H1 (cell line): ENCODE results near the gene SEC63. TPM values are rescaled to one million over a fixed set of nuclear protein-coding genes. Genes with fewer than 3 reads are reported as not detected.

ENCODE experiments used
- CTCF ChIA-PET: fragments of 300-600 bp; sonication (Branson Sonifier 250); formaldehyde crosslinking; loops from one replicate; lab custom pipeline; 2021; ENCODE audit not compliant: partially characterized antibody; lab: Charles Lee
- POLR2A ChIA-PET: fragments of 300-600 bp; sonication (Branson Sonifier 250); formaldehyde crosslinking; loops from one replicate; lab custom pipeline; 2021; ENCODE audit warnings: inconsistent platforms; ENCODE audit not compliant: partially characterized antibody; lab: Charles Lee
- DNase-seq, 2 experiments: peaks; one replicate each; pipeline versions ENCODE4 v3.0.0 to v3.0.0-alpha.2; 2010 to 2022; ENCODE audit warnings: low spot score in 2 of 2, low read depth in 1 of 2, mixed read lengths in 1 of 2
- FAIRE-seq: peaks from 2 replicates; lab custom pipeline; 2011; peaks lifted over from hg19 to GRCh38; lab: Jason Lieb, UNC
- H2AFZ ChIP-seq: 2 replicates; pipeline ENCODE4 v1.8.1; 2012; ENCODE audit warnings: low read length, inconsistent platforms
- H2AK5ac ChIP-seq: 2 replicates; pipeline ENCODE4 v1.6.1; 2013; ENCODE audit warnings: low read depth, low read length
- H2BK120ac ChIP-seq: replicated peaks from 2 replicates; pipeline ENCODE3; 2013; ENCODE audit warnings: low read depth, low read length, inconsistent platforms
- H2BK12ac ChIP-seq: 2 replicates; pipeline ENCODE4 v1.6.1; 2013; ENCODE audit warnings: low read depth, low read length
- H2BK15ac ChIP-seq: 2 replicates; pipeline ENCODE4 v1.6.1; 2013; ENCODE audit warnings: low read length
- H2BK20ac ChIP-seq: 2 replicates; pipeline ENCODE4 v1.6.1; 2013; ENCODE audit warnings: low read length
- H2BK5ac ChIP-seq: 2 replicates; pipeline ENCODE4 v1.6.1; 2013; ENCODE audit warnings: low read depth, low read length
- H3K14ac ChIP-seq: 2 replicates; pipeline ENCODE4 v1.6.1; 2013; ENCODE audit warnings: inconsistent platforms; ENCODE audit not compliant: insufficient read length
- H3K18ac ChIP-seq: 2 replicates; pipeline ENCODE4 v1.6.1; 2013; ENCODE audit warnings: low read length; ENCODE audit errors: extremely low read depth
- H3K23ac ChIP-seq: 2 replicates; pipeline ENCODE4 v1.6.1; 2013; ENCODE audit warnings: inconsistent platforms; ENCODE audit not compliant: insufficient read length
- H3K23me2 ChIP-seq: 2 replicates; pipeline ENCODE4 v1.6.1; 2013; ENCODE audit warnings: low read depth, low read length
- H3K27ac ChIP-seq: 2 replicates; pipeline ENCODE4 v1.6.1; 2011; ENCODE audit warnings: low read depth, low read length, inconsistent platforms
- H3K27me3 ChIP-seq, 4 experiments: replicated peaks in 1 of 4; 1 replicate in 1 of 4; 2 replicates in 3 of 4; pipeline versions ENCODE4 v1.6.1 to v1.8.1; 2011 to 2013; ENCODE audit warnings: low read length in 3 of 4, mild to moderate bottlenecking in 3 of 4, inconsistent platforms in 2 of 4, mixed read lengths in 2 of 4, moderate library complexity in 1 of 4; ENCODE audit not compliant: control insufficient read depth in 3 of 4, insufficient read depth in 3 of 4; ENCODE audit errors: extremely low read depth in 1 of 4
- H3K36me3 ChIP-seq, 4 experiments: 2 replicates each; pipeline versions ENCODE4 v1.6.1 to v1.8.1; 2011 to 2013; ENCODE audit warnings: mild to moderate bottlenecking in 4 of 4, low read length in 3 of 4, moderate library complexity in 2 of 4, control low read depth in 1 of 4, inconsistent platforms in 1 of 4; ENCODE audit not compliant: insufficient read depth in 4 of 4, control insufficient read depth in 2 of 4
- H3K4ac ChIP-seq: replicated peaks from 2 replicates; pipeline ENCODE3; 2013; ENCODE audit warnings: low read length, low read depth, mixed read lengths, inconsistent platforms; ENCODE audit not compliant: insufficient read length
- H3K4me1 ChIP-seq, 4 experiments: replicated peaks in 1 of 4; 1 replicate in 1 of 4; 2 replicates in 3 of 4; pipeline versions ENCODE4 v1.6.1 to v1.8.1; 2011 to 2013; ENCODE audit warnings: low read length in 3 of 4, inconsistent platforms in 2 of 4, mixed read lengths in 1 of 4; ENCODE audit not compliant: insufficient read depth in 4 of 4, control insufficient read depth in 3 of 4
- H3K4me2 ChIP-seq, 2 experiments: 2 replicates each; pipeline versions ENCODE4 v1.6.1 to v1.8.1; 2011 to 2013; ENCODE audit warnings: low read depth in 2 of 2, low read length in 2 of 2, control low read depth in 1 of 2, inconsistent platforms in 1 of 2, mild to moderate bottlenecking in 1 of 2; ENCODE audit not compliant: insufficient read depth in 1 of 2
- H3K4me3 ChIP-seq, 4 experiments: fragments of 200-600, 300-600 bp in 1 of 4; sonication (generic), shearing (Covaris generic), sonication (Bioruptor Twin) in 1 of 4; 2 replicates each; pipeline versions ENCODE4 v1.5.1 to v1.8.1; 2011 to 2016; ENCODE audit warnings: low read length in 4 of 4, low read depth in 3 of 4, control low read depth in 2 of 4, inconsistent platforms in 2 of 4, mild to moderate bottlenecking in 2 of 4, mixed read lengths in 1 of 4, moderate library complexity in 1 of 4; ENCODE audit not compliant: insufficient read depth in 2 of 4; ENCODE audit errors: extremely low read depth in 1 of 4
- H3K56ac ChIP-seq: replicated peaks from 2 replicates; pipeline ENCODE3; 2013; ENCODE audit warnings: low read depth, mild to moderate bottlenecking, mixed read lengths, low read length, inconsistent platforms; ENCODE audit not compliant: insufficient read length
- H3K79me1 ChIP-seq: 2 replicates; pipeline ENCODE4 v1.6.1; 2013; ENCODE audit warnings: low read depth, low read length, control low read depth
- H3K79me2 ChIP-seq, 2 experiments: 2 replicates each; pipeline versions ENCODE4 v1.6.1 to v1.8.1; 2012 to 2013; ENCODE audit warnings: low read length in 2 of 2, mild to moderate bottlenecking in 2 of 2, inconsistent platforms in 1 of 2; ENCODE audit not compliant: insufficient read depth in 2 of 2, control insufficient read depth in 1 of 2
- H3K9ac ChIP-seq, 4 experiments: replicated peaks in 1 of 4; 1 replicate in 1 of 4; 2 replicates in 3 of 4; pipeline versions ENCODE4 v1.6.1 to v1.8.1; 2011 to 2013; ENCODE audit warnings: low read depth in 3 of 4, low read length in 3 of 4, control low read depth in 2 of 4, mild to moderate bottlenecking in 2 of 4, moderate library complexity in 2 of 4, inconsistent platforms in 1 of 4; ENCODE audit errors: extremely low read depth in 1 of 4
- H3K9me3 ChIP-seq, 2 experiments: 2 replicates each; pipeline versions ENCODE4 v1.6.1 to v1.8.1; 2012 to 2013; ENCODE audit warnings: mild to moderate bottlenecking in 2 of 2, moderate library complexity in 2 of 2, control low read depth in 1 of 2, inconsistent platforms in 1 of 2, low read depth in 1 of 2, low read length in 1 of 2, mixed read lengths in 1 of 2; ENCODE audit not compliant: insufficient read depth in 2 of 2
- H4K20me1 ChIP-seq, 2 experiments: replicated peaks in 1 of 2; 2 replicates each; pipeline versions ENCODE3 to v1.8.1; 2011 to 2013; ENCODE audit warnings: inconsistent platforms in 2 of 2, low read length in 2 of 2, mild to moderate bottlenecking in 1 of 2; ENCODE audit not compliant: insufficient read depth in 2 of 2, control insufficient read depth in 1 of 2
- H4K5ac ChIP-seq: 2 replicates; pipeline ENCODE4 v1.6.1; 2013; ENCODE audit warnings: low read length, low read depth, mixed read lengths, inconsistent platforms; ENCODE audit not compliant: insufficient read length
- H4K8ac ChIP-seq: 2 replicates; pipeline ENCODE4 v1.8.0; 2013; ENCODE audit warnings: mild to moderate bottlenecking, moderate library complexity, low read length, inconsistent platforms; ENCODE audit not compliant: insufficient read depth; ENCODE audit errors: extremely low read depth
- H4K91ac ChIP-seq: replicated peaks from 2 replicates; pipeline ENCODE3; 2013; ENCODE audit warnings: low read length, mixed read lengths, inconsistent platforms; ENCODE audit not compliant: insufficient read length
- KDM1A ChIP-seq: fragments of 200-600, 300-600 bp; sonication (generic); IDR thresholded peaks from 2 replicates; pipeline ENCODE4 v1.7.1; 2016; ENCODE audit warnings: mild to moderate bottlenecking, low read length, borderline replicate concordance
- TBP ChIP-seq: IDR thresholded peaks from 2 replicates; pipeline ENCODE4 v1.6.1; 2011; ENCODE audit warnings: low read depth, low read length, improper control_type of control experiment
- ZNF274 ChIP-seq: IDR thresholded peaks from 2 replicates; pipeline ENCODE4 v1.7.0; 2012; ENCODE audit warnings: low read length, borderline replicate concordance; ENCODE audit errors: extremely low read depth
- WGBS, 2 experiments: shearing (Covaris generic) in 1 of 2; methylation state at CpG; one replicate each; pipeline versions ENCODE4 v1.1.6 to v1.1.7; 2013 to 2015; ENCODE audit warnings: low lambda C conversion rate in 2 of 2, mixed read lengths in 2 of 2, inconsistent platforms in 1 of 2, low coverage in 1 of 2, missing lambda C conversion rate in 1 of 2; ENCODE audit not compliant: insufficient replicate concordance in 2 of 2, insufficient coverage in 1 of 2, insufficient read length in 1 of 2; ENCODE audit errors: extremely low coverage in 1 of 2, missing lambda C conversion rate in 1 of 2; 5-methylcytosine and 5-hydroxymethylcytosine counted together
- polyA plus RNA-seq, 7 experiments: library from polyadenylated mRNA; depleted of rRNA in 3 of 7; stranded (reverse) in 5 of 7; unstranded in 2 of 7; fragments of >200 nt in 5 of 7; fragments of 200-250 nt in 2 of 7; gene quantifications; 1 replicate in 5 of 7; 2 replicates in 1 of 7; 4 replicates in 1 of 7; pipeline versions ENCODE4 v1.2.1 to v1.2.3, GENCODE V29; 2011 to 2013; ENCODE audit warnings: missing spikeins in 2 of 7, mixed read lengths in 2 of 7
- total RNA-seq: library from RNA; stranded (reverse); fragmentation: NEBNext Ultra II Directional; extraction: Animal tissue kit (Norgen Biotek cat#: 25700); gene quantifications from 2 replicates; pipeline ENCODE4 v1.2.1, GENCODE V29; 2021

SEC63 gene
- total and polyA plus RNA-seq, 2 of the 8 experiments (the other 6 are each of a cell fraction or from before 2014, with no cell fraction given) = 17.3 to 121 TPM

GRCh38 chr6:107821591-107821990 lies 136.4 kb downstream of the SEC63 start:
- Histone ChIP-seq H3K4ac (no peak overlapping the region), H3K36me3 (no peaks in the 10 kb centered on the region), H2BK12ac (no peak overlapping the region), H3K79me1 (no peaks in the 10 kb centered on the region), H3K27ac (no peak overlapping the region), H2BK5ac (no peak overlapping the region), H3K56ac (no peak overlapping the region), H4K20me1 (no peaks in the 10 kb centered on the region), H4K8ac (no peak overlapping the region), H3K4me2 (no peak overlapping the region), H3K9me3 (no peaks in the 10 kb centered on the region), H3K9ac (no peak overlapping the region), H4K5ac (no peak overlapping the region), H2AK5ac (no peak overlapping the region), H2BK120ac (no peak overlapping the region), H2BK15ac (no peak overlapping the region), H3K14ac (no peak overlapping the region), H3K18ac (no peak overlapping the region), H2AFZ (no peak overlapping the region), H3K79me2 (no peaks in the 10 kb centered on the region), H2BK20ac (no peak overlapping the region), H3K27me3 (no peaks in the 10 kb centered on the region), H3K4me1 (peaks cover 0 to 6% (median 1%) of the 10 kb centered on the region in 4 experiments; a peak in 3 of 7 replicates), H3K4me3 (no peak overlapping the region), H3K23ac (no peak overlapping the region), H4K91ac (no peak overlapping the region), H3K23me2 (no peaks in the 10 kb centered on the region)
- CTCF ChIA-PET = no interaction called here
- TF ChIP-seq TBP (no peak), KDM1A (no peak), ZNF274 (no peak)
- POLR2A ChIA-PET = no interaction called here
- WGBS, 2 experiments = 94% methylated on average over 5 of the region's 5 CpGs; no CpG with 5 or more reads in 1 of the 2 experiments
- DNase-seq (no peak), FAIRE-seq (no peak)
